HG02884 (cell line): ENCODE results near the gene PARD3.
"Not testable (repeated sequence)": the region's sequence is repeated elsewhere in the genome, so short reads cannot be mapped to it uniquely, and the experiment has no call there.

Source experiments
- ATAC-seq: cut with Tn5 transposase; IDR thresholded peaks from one replicate; pipeline ENCODE4 v1.9.1; 2021; ENCODE audit warnings: mild to moderate bottlenecking, moderate library complexity; ENCODE audit not compliant: unreplicated experiment

The PARD3 gene

GRCh38 chr10:34815185-34816084 lies at the start of gene PARD3:
TSS of gene PARD3 (minus strand) at chr10:34815296. CDS start at chr10:34814995, 301 bp downstream.
- ATAC-seq, result no peak

- no peak for ATAC-seq
Observed at GRCh38 chr10:34864149-34865067, 49.3 kb upstream of the PARD3 start.

- no peak for ATAC-seq
Observed at GRCh38 chr10:34862892-34863291, 47.8 kb upstream of the PARD3 start.

GRCh38 chr10:34861293-34862021 lies 46.4 kb upstream of the PARD3 start:
- no peak for ATAC-seq

GRCh38 chr10:34859170-34859569 lies 44.1 kb upstream of the PARD3 start:
- ATAC-seq, result no peak

- no peak for ATAC-seq
Observed at GRCh38 chr10:34858003-34858402, 42.9 kb upstream of the PARD3 start.

GRCh38 chr10:34854147-34854601 lies 39.1 kb upstream of the PARD3 start:
- no peak for ATAC-seq

- no peak for ATAC-seq
Observed at GRCh38 chr10:34853357-34853756, 38.3 kb upstream of the PARD3 start.

- ATAC-seq, result no peak
Observed at GRCh38 chr10:34850558-34850957, 35.5 kb upstream of the PARD3 start.

- ATAC-seq, result no peak
Observed at GRCh38 chr10:34850036-34850435, 34.9 kb upstream of the PARD3 start.

GRCh38 chr10:34845070-34845469 lies 30.0 kb upstream of the PARD3 start:
- ATAC-seq, result no peak

- no peak for ATAC-seq
Observed at GRCh38 chr10:34844448-34844847, 29.4 kb upstream of the PARD3 start.

GRCh38 chr10:34843470-34843869 lies 28.4 kb upstream of the PARD3 start:
- not testable (repeated sequence) for ATAC-seq

- no peak for ATAC-seq
Observed at GRCh38 chr10:34838366-34838900, 23.3 kb upstream of the PARD3 start.

GRCh38 chr10:34835908-34836508 lies 20.9 kb upstream of the PARD3 start:
- ATAC-seq, result no peak

- ATAC-seq, result no peak
Observed at GRCh38 chr10:34834274-34834673, 19.2 kb upstream of the PARD3 start.

GRCh38 chr10:34830217-34830822 lies 15.2 kb upstream of the PARD3 start:
- ATAC-seq, result no peak

GRCh38 chr10:34826857-34827766 lies 12.0 kb upstream of the PARD3 start:
- no peak for ATAC-seq

- ATAC-seq, result no peak
Observed at GRCh38 chr10:34826221-34826620, 11.1 kb upstream of the PARD3 start.
